HEK293 (cell line): Measurements from ENCODE around the gene MADCAM1.

ENCODE experiments used
- CTCF ChIA-PET: fragments of 350-600 bp; formaldehyde crosslinking; extraction: SDS; loops from one replicate; lab custom pipeline; 2021; ENCODE audit warnings: antibody characterized with exemption; lab: Yijun Ruan, JAX
- POLR2A ChIA-PET: fragments of 300-600 bp; formaldehyde crosslinking; extraction: SDS; loops from one replicate; lab custom pipeline; 2020; ENCODE audit warnings: antibody characterized with exemption, inconsistent platforms; lab: Yijun Ruan, JAX
- H3K27ac ChIP-seq: fragments of 200-500 bp; sonication (Bioruptor generic); 2 replicates; pipeline ENCODE4 v1.5.1; 2014; ENCODE audit warnings: low read depth, low read length, control low read depth, inconsistent platforms; ENCODE audit errors: extremely low read depth
- H3K36me3 ChIP-seq, 2 experiments: fragments of 200-500 bp in 1 of 2; sonication (Bioruptor generic) in 1 of 2; 1 replicate in 1 of 2; 2 replicates in 1 of 2; pipeline ENCODE4 v1.5.1; 2014 to 2017; ENCODE audit warnings: inconsistent platforms in 2 of 2, low read length in 2 of 2; ENCODE audit not compliant: control insufficient read depth in 2 of 2, insufficient read depth in 1 of 2
- H3K4me1 ChIP-seq: fragments of 200-500 bp; sonication (Bioruptor generic); 2 replicates; pipeline ENCODE4 v1.5.1; 2014; ENCODE audit warnings: mild to moderate bottlenecking, low read length, inconsistent platforms; ENCODE audit not compliant: control insufficient read depth, insufficient read depth
- H3K4me3 ChIP-seq: 2 replicates; pipeline ENCODE4 v1.5.1; 2011; ENCODE audit warnings: low read depth, mild to moderate bottlenecking, control low read depth, low read length, moderate library complexity
- H3K9me3 ChIP-seq: fragments of 200-500 bp; sonication (Bioruptor generic); 2 replicates; pipeline ENCODE4 v1.5.1; 2014; ENCODE audit warnings: low read depth, low read length, inconsistent platforms; ENCODE audit not compliant: control insufficient read depth, insufficient read depth
- FEZF1 ChIP-seq: fragments of 450-650 bp; formaldehyde crosslinking; IDR thresholded peaks from 2 replicates; pipeline ENCODE4 v1.5.1; 2016; ENCODE audit warnings: missing biosample characterization, missing genetic modification characterization
- GLI2 ChIP-seq: fragments of 450-650 bp; formaldehyde crosslinking; IDR thresholded peaks from 2 replicates; pipeline ENCODE4; 2017; ENCODE audit warnings: missing biosample characterization, missing genetic modification characterization, low read depth, borderline replicate concordance
- SP3 ChIP-seq: fragments of 450-650 bp; formaldehyde crosslinking; IDR thresholded peaks from 2 replicates; pipeline ENCODE4 v1.5.1; 2016; ENCODE audit warnings: missing biosample characterization, missing genetic modification characterization
- YY2 ChIP-seq: fragments of 450-650 bp; formaldehyde crosslinking; IDR thresholded peaks from 2 replicates; pipeline ENCODE4 v1.5.1; 2016; ENCODE audit warnings: missing biosample characterization, missing genetic modification characterization
- ZBTB17 ChIP-seq: fragments of 450-650 bp; formaldehyde crosslinking; IDR thresholded peaks from 2 replicates; pipeline ENCODE4 v1.5.1; 2016; ENCODE audit warnings: missing biosample characterization, missing genetic modification characterization
- ZBTB7A ChIP-seq: fragments of 450-650 bp; formaldehyde crosslinking; IDR thresholded peaks from 2 replicates; pipeline ENCODE4 v1.5.1; 2016; ENCODE audit warnings: low read depth, missing biosample characterization, missing genetic modification characterization
- ZNF138 ChIP-seq: fragments of 450-650 bp; formaldehyde crosslinking; IDR thresholded peaks from 2 replicates; pipeline ENCODE4 v1.5.1; 2016; ENCODE audit warnings: missing biosample characterization, missing genetic modification characterization, borderline replicate concordance
- ZNF146 ChIP-seq: fragments of 450-650 bp; formaldehyde crosslinking; IDR thresholded peaks from 2 replicates; pipeline ENCODE4 v1.5.1; 2016; ENCODE audit warnings: missing biosample characterization, missing genetic modification characterization
- ZNF155 ChIP-seq: fragments of 450-650 bp; formaldehyde crosslinking; IDR thresholded peaks from 2 replicates; pipeline ENCODE4 v1.5.1; 2016; ENCODE audit warnings: missing biosample characterization, missing genetic modification characterization
- ZNF157 ChIP-seq: fragments of 450-650 bp; formaldehyde crosslinking; IDR thresholded peaks from 2 replicates; pipeline ENCODE4 v1.5.1; 2016; ENCODE audit warnings: missing biosample characterization, missing genetic modification characterization
- ZNF23 ChIP-seq: fragments of 450-650 bp; formaldehyde crosslinking; IDR thresholded peaks from 2 replicates; pipeline ENCODE4 v1.5.1; 2016; ENCODE audit warnings: missing biosample characterization, missing genetic modification characterization, borderline replicate concordance
- ZNF354C ChIP-seq: fragments of 450-650 bp; formaldehyde crosslinking; IDR thresholded peaks from 2 replicates; pipeline ENCODE4 v1.5.1; 2016; ENCODE audit warnings: missing biosample characterization, missing genetic modification characterization, low read depth, borderline replicate concordance
- ZNF610 ChIP-seq: fragments of 450-650 bp; formaldehyde crosslinking; IDR thresholded peaks from 2 replicates; pipeline ENCODE4 v1.5.1; 2016; ENCODE audit warnings: missing biosample characterization, missing genetic modification characterization, borderline replicate concordance
- ZNF747 ChIP-seq: fragments of 450-650 bp; formaldehyde crosslinking; IDR thresholded peaks from 2 replicates; pipeline ENCODE4 v1.5.1; 2016; ENCODE audit warnings: missing biosample characterization, missing genetic modification characterization
- ZNF776 ChIP-seq: fragments of 450-650 bp; formaldehyde crosslinking; IDR thresholded peaks from 2 replicates; pipeline ENCODE4 v1.5.0; 2017; ENCODE audit warnings: missing biosample characterization, missing genetic modification characterization, borderline replicate concordance
- ZNF830 ChIP-seq: fragments of 450-650 bp; IDR thresholded peaks from 2 replicates; pipeline ENCODE4 v1.5.0; 2018; ENCODE audit warnings: missing biosample characterization, missing genetic modification characterization, low read depth, mild to moderate bottlenecking, moderate library complexity
- TF ChIP-seq, protein P1 (sequence below): fragments of 450-650 bp; formaldehyde crosslinking; IDR thresholded peaks from 2 replicates; pipeline ENCODE4 v1.5.1; 2016; ENCODE audit warnings: missing biosample characterization, missing genetic modification characterization, borderline replicate concordance
- TF ChIP-seq, protein P2 (sequence below): fragments of 450-650 bp; formaldehyde crosslinking; IDR thresholded peaks from 2 replicates; pipeline ENCODE4 v1.5.1; 2016; ENCODE audit warnings: missing biosample characterization, missing genetic modification characterization
- TF ChIP-seq, protein P3 (sequence below): fragments of 450-650 bp; formaldehyde crosslinking; IDR thresholded peaks from 2 replicates; pipeline ENCODE4 v1.5.1; 2016; ENCODE audit warnings: missing biosample characterization, missing genetic modification characterization
- TF ChIP-seq, protein P4 (sequence below): fragments of 450-650 bp; formaldehyde crosslinking; IDR thresholded peaks from 2 replicates; pipeline ENCODE4 v1.5.1; 2016; ENCODE audit warnings: missing biosample characterization, missing genetic modification characterization
- TF ChIP-seq, protein P5 (sequence below): fragments of 450-650 bp; formaldehyde crosslinking; IDR thresholded peaks from 2 replicates; pipeline ENCODE4 v1.5.1; 2016; ENCODE audit warnings: missing biosample characterization, missing genetic modification characterization
- TF ChIP-seq, protein P6 (sequence below): IDR thresholded peaks from 2 replicates; pipeline ENCODE4 v1.6.1; 2011; ENCODE audit warnings: mild to moderate bottlenecking, low read depth, low read length, borderline replicate concordance
- TF ChIP-seq, protein P7 (sequence below): fragments of 450-650 bp; formaldehyde crosslinking; IDR thresholded peaks from 2 replicates; pipeline ENCODE4 v1.5.1; 2017; ENCODE audit warnings: missing biosample characterization, missing genetic modification characterization

The MADCAM1 gene

DNA sequence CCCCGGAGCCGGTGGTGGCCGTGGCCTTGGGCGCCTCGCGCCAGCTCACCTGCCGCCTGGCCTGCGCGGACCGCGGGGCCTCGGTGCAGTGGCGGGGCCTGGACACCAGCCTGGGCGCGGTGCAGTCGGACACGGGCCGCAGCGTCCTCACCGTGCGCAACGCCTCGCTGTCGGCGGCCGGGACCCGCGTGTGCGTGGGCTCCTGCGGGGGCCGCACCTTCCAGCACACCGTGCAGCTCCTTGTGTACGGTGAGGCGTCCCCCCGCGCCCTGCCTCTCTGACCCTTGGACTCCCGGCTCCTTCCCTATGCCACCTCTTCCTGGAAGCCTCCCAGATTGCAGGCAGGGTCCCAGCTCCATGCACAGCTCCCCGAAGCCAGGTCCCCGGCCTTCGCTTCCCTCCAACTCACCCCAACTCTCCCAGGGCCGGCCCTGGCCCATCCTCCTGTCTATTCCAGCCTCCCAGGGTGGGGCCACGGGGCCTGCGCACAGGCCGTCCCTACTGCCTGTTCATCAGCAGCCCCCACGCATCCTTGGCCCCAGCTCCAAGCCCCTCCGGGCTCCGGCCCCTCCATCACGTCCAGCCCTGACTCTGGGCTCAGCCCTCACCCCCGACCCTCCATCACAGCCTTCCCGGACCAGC, 1.7 kb downstream of the MADCAM1 start:
- H3K36me3 ChIP-seq = no peaks in the 10 kb centered on the region
- ChIA-PET POLR2A (no interaction called here), CTCF (interaction anchor here (0.9 kb wide), 1 partner anchor 13 kb away, joined by 5 read pairs; no protein-coding TSS in a partner anchor)
- TF ChIP-seq, protein P1, sequence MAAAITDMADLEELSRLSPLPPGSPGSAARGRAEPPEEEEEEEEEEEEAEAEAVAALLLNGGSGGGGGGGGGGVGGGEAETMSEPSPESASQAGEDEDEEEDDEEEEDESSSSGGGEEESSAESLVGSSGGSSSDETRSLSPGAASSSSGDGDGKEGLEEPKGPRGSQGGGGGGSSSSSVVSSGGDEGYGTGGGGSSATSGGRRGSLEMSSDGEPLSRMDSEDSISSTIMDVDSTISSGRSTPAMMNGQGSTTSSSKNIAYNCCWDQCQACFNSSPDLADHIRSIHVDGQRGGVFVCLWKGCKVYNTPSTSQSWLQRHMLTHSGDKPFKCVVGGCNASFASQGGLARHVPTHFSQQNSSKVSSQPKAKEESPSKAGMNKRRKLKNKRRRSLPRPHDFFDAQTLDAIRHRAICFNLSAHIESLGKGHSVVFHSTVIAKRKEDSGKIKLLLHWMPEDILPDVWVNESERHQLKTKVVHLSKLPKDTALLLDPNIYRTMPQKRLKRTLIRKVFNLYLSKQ (tag by site-specific recombination) = no peak
- TF ChIP-seq, protein P2, sequence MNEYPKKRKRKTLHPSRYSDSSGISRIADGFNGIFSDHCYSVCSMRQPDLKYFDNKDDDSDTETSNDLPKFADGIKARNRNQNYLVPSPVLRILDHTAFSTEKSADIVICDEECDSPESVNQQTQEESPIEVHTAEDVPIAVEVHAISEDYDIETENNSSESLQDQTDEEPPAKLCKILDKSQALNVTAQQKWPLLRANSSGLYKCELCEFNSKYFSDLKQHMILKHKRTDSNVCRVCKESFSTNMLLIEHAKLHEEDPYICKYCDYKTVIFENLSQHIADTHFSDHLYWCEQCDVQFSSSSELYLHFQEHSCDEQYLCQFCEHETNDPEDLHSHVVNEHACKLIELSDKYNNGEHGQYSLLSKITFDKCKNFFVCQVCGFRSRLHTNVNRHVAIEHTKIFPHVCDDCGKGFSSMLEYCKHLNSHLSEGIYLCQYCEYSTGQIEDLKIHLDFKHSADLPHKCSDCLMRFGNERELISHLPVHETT (tag by site-specific recombination) = no peak
- TF ChIP-seq ZBTB7A (tag by site-specific recombination) = 0 out of 2 replicates have a peak, but pooled peaks have one; percentile 23
- TF ChIP-seq, protein P3, sequence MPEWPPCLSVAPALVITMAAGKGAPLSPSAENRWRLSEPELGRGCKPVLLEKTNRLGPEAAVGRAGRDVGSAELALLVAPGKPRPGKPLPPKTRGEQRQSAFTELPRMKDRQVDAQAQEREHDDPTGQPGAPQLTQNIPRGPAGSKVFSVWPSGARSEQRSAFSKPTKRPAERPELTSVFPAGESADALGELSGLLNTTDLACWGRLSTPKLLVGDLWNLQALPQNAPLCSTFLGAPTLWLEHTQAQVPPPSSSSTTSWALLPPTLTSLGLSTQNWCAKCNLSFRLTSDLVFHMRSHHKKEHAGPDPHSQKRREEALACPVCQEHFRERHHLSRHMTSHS (tag by site-specific recombination) = no peak
- TF ChIP-seq ZNF155 = no peak
- no peak for TF ChIP-seq ZNF776
- no peak for TF ChIP-seq ZNF610 (tag by site-specific recombination)
- no peak for TF ChIP-seq ZNF138
- H3K9me3 ChIP-seq = no peaks in the 10 kb centered on the region
- H3K27ac ChIP-seq = no peak overlapping the region
- no peaks in the 10 kb centered on the region for H3K4me1 ChIP-seq
- no peak overlapping the region for H3K4me3 ChIP-seq

DNA sequence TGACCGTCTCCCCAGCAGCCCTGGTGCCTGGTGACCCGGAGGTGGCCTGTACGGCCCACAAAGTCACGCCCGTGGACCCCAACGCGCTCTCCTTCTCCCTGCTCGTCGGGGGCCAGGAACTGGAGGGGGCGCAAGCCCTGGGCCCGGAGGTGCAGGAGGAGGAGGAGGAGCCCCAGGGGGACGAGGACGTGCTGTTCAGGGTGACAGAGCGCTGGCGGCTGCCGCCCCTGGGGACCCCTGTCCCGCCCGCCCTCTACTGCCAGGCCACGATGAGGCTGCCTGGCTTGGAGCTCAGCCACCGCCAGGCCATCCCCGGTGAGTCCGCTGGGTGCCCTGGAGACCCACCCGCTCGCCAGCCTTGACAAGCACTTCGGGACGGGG, 2.2 kb downstream of the MADCAM1 start:
- TF ChIP-seq, protein P4, sequence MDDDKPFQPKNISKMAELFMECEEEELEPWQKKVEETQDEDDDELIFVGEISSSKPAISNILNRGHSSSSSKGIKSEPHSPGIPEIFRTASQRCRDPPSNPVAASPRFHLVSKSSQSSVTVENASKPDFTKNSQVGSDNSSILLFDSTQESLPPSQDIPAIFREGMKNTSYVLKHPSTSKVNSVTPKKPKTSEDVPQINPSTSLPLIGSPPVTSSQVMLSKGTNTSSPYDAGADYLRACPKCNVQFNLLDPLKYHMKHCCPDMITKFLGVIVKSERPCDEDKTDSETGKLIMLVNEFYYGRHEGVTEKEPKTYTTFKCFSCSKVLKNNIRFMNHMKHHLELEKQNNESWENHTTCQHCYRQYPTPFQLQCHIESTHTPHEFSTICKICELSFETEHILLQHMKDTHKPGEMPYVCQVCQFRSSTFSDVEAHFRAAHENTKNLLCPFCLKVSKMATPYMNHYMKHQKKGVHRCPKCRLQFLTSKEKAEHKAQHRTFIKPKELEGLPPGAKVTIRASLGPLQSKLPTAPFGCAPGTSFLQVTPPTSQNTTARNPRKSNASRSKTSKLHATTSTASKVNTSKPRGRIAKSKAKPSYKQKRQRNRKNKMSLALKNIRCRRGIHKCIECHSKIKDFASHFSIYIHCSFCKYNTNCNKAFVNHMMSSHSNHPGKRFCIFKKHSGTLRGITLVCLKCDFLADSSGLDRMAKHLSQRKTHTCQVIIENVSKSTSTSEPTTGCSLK (tag by site-specific recombination) = no peak
- TF ChIP-seq, protein P5, sequence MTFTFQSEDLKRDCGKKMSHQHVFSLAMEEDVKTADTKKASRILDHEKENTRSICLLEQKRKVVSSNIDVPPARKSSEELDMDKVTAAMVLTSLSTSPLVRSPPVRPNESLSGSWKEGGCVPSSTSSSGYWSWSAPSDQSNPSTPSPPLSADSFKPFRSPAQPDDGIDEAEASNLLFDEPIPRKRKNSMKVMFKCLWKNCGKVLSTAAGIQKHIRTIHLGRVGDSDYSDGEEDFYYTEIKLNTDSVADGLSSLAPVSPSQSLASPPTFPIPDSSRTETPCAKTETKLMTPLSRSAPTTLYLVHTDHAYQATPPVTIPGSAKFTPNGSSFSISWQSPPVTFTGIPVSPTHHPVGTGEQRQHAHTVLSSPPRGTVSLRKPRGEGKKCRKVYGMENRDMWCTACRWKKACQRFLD (tag by site-specific recombination) = no peak
- TF ChIP-seq GLI2 (no peak), ZNF157 (no peak), FEZF1 (tag by site-specific recombination) (no peak), ZNF23 (tag by site-specific recombination) (no peak), ZBTB17 (tag by site-specific recombination) (no peak), SP3 (tag by site-specific recombination) (no peak), ZNF747 (tag by site-specific recombination) (no peak), ZNF354C (no peak), YY2 (tag by site-specific recombination) (no peak), ZNF830 (tag by site-specific recombination) (no peak), ZNF146 (no peak)
- TF ChIP-seq, protein P6, sequence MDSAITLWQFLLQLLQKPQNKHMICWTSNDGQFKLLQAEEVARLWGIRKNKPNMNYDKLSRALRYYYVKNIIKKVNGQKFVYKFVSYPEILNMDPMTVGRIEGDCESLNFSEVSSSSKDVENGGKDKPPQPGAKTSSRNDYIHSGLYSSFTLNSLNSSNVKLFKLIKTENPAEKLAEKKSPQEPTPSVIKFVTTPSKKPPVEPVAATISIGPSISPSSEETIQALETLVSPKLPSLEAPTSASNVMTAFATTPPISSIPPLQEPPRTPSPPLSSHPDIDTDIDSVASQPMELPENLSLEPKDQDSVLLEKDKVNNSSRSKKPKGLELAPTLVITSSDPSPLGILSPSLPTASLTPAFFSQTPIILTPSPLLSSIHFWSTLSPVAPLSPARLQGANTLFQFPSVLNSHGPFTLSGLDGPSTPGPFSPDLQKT = no peak
- TF ChIP-seq, protein P7, sequence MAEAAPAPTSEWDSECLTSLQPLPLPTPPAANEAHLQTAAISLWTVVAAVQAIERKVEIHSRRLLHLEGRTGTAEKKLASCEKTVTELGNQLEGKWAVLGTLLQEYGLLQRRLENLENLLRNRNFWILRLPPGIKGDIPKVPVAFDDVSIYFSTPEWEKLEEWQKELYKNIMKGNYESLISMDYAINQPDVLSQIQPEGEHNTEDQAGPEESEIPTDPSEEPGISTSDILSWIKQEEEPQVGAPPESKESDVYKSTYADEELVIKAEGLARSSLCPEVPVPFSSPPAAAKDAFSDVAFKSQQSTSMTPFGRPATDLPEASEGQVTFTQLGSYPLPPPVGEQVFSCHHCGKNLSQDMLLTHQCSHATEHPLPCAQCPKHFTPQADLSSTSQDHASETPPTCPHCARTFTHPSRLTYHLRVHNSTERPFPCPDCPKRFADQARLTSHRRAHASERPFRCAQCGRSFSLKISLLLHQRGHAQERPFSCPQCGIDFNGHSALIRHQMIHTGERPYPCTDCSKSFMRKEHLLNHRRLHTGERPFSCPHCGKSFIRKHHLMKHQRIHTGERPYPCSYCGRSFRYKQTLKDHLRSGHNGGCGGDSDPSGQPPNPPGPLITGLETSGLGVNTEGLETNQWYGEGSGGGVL = no peak
- CTCF ChIA-PET = interaction anchor here (0.9 kb wide), 1 partner anchor 12 kb away, joined by 5 read pairs; no protein-coding TSS in a partner anchor
- H3K9me3 ChIP-seq = no peaks in the 10 kb centered on the region
- POLR2A ChIA-PET = no interaction called here
- no peak overlapping the region for H3K4me3 ChIP-seq
- H3K36me3 ChIP-seq = no peaks in the 10 kb centered on the region
- H3K27ac ChIP-seq = no peak overlapping the region
- H3K4me1 ChIP-seq = no peaks in the 10 kb centered on the region
